Anterior cingulate cortex (tissue), 58 donors: Measurements from ENCODE around the gene TBC1D13.
A peak's percentile ranks its signal among the peaks of the same experiment; 100 is the strongest.
"Not testable (repeated sequence)": the region's sequence is repeated elsewhere in the genome, so short reads cannot be mapped to it uniquely, and the experiment has no call there.

Experiments
- DNase-seq, 58 donors: peaks; one replicate each; lab custom pipeline; 2025; lab: John Stamatoyannopoulos, UW

TBC1D13 gene

DNA sequence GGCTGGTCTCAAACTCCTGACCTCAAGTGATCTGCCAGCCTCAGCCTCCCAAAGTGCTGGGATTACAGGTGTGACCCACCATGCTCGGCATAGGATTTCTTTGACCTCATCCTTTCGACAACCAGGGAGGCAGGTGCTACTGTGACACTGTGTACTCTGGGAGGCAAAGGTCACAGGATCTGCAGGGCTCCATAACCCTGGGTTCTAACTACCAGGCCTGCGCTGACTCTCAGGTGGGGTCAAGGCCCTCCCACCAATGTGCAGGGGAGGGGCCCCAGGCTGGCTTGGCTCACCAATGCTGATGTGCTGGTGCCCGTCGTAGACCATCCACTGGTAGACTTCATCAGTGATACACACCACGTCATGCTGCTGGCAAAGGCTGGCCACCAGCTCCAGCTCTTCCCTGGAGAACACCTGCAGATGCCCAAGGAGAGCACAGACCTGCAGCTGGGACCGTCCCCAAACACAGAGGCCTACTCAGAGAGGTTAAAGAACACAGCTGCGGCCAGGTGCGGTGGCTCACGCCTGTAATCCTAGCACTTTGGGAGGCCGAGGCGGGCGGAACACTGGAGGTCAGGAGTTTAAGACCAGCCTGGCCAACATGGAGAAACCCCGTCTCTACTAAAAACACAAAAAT, 49.6 kb downstream of the TBC1D13 start:
- DNase-seq, result no peak

DNA sequence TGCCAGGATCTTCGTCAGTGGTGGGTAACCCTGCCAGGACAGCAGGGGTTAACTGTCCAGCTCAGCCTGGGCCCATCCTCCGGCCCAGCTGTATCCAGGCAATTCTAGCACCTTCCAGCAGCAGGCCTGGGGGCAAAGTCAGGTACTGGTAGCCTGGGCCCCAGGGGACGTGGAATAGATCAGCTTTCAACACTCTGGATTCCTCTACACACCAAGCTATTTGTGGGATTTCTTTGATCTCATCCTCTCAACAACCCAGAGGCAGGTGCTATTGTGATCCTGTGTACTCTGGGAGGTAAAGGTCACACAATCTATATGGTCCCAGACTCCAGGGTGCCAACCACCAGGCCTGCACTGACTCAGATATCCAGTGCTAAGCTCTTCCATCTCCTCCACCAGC, 51.3 kb downstream of the TBC1D13 start:
- DNase-seq, result no peak

DNA sequence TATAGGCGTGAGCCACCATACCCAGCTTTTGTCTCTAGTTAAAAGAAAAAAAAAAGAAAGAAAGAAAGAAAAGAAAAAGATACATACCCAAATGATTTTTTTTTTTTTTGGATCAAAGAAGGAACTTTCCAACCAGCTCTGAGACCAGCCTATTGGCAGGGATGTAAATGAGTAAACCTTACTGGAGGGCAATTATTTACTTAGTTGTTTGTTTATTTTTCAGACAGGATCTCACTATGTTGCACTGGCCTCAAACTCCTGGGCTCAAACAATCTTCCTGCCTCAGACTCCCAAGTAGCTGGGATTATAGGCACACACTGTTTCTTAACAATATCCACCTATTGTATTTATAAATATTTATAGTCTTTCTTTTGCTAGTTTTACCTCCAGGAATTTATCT, 53.5 kb downstream of the TBC1D13 start:
- DNase-seq, result no peak

DNA sequence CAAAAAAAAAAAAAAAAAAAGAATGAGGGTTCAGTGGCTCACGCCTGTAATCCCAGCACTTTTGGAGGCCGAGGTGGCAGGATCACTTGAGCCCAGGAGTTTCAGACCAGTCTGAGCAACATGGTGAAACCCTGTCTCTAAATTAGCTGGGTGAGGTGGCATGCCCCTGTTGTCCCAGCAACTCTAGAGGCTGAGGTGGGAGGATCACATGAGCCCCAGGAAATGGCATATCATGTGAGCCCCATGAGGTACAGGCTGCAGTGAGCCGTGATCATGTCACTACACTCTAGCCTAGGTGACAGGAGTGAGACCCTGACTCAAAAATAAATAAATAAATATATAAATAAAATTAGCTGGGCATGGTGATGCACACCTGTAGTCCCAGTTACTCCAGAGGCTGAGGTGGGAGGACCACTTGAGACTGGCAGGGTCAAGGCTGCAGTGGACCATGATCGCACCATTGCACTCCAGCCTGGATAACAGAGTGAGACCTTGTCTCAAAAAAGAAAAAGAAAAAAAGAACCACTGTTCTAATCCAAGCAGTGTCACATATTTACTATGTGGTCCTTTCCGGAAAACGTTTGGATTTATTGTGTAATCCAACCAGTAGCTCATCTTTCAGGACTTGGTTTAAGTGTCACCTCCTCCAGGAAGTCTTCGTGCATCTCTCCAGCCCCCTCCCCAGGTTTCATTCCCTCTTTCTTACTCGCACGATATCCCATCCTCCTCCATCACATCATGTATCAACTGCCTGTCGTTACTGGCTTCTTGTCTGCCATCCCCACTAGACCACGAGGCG, 54.8 kb downstream of the TBC1D13 start:
- no peak for DNase-seq

DNA sequence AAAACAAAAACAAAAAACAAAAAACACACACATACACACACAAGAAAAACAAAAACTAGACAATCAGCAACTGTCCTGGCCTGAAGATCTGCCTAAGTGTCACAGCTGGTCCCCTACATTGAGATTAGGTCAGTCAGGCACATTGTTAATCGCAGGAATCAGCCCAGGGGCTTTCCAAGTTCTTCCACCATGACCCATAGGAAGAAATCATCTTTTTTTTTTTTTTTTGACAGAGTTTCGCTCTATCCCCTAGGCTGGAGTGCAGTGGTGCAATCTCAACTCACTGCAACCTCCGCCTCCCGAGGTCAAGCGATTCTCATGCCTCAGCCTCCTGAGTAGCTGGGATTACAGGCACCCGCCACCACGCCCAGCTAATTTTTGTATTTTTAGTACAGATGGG, 56.1 kb downstream of the TBC1D13 start:
- DNase-seq, result not testable (repeated sequence)

DNA sequence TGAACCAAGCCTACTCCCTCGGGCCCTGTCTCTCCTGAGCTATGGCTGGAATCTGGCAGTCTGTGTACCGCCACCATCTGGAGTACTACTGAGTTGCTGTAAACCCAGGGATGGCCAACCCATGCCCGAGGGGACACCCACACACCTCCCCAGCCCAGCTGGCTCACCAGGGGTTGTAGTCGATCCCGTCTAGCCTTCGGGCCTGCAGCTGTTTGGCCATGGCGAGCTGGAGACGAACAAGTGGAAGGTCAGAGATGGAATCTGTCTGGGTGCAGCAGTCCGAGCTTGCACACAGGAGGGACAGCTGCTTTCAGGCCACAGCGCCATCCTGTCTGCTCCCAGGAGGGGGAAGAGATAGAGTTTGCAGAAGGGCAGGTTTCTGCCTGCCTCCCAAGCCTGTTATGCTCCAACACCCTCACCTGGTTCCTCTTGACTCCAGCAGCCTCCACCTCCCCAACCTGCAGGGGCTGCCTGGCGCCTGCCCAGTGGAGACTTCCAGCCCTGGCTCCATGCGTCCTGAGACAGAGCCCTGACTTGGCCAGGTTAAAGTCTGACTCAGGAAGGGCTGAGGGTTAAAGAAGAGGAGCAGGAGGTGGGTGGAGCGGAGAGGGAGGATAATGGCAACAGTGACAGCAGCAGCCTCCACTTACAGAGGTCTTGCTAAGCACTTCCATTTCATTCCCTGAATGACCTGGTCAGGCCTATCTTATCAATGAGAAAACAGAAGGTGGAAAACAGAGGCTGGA, 58.3 kb downstream of the TBC1D13 start:
- no peak for DNase-seq

DNA sequence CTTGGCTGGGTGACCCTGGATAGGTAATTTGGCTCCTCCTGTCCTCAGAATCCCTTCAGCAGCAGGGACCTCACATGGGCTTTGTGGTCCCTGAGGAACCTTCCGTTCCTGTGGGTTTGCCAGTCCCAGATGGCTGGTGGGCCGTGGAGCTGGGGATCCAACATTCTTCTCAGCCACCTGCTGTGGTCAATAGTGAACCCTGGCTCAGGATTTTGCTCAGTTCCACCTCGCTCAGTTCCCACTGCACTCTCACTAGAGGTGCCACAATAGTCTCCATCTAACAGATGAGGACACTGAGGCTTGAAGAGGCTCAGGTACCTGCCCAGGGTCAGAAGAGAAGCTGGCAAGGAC, 59.6 kb downstream of the TBC1D13 start:
- no peak for DNase-seq

DNA sequence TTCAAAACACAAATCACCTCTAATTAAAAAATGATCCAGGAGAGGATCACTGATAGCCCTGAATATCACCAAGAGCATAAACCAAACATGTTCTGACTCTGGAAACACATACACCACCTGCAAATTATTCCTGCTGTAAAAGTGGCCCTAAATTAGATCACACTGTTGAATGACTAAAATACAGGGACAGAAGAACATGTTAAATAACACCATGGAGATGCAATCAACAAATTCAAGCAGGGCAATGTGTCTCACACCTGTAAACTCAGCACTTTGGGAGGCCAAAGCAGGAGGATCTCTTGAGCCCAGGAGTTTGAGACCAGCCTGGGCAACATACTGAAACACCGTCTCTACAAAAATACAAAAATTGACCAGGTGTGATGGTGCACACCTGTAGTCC, 60.8 kb downstream of the TBC1D13 start:
- DNase-seq, result no peak

DNA sequence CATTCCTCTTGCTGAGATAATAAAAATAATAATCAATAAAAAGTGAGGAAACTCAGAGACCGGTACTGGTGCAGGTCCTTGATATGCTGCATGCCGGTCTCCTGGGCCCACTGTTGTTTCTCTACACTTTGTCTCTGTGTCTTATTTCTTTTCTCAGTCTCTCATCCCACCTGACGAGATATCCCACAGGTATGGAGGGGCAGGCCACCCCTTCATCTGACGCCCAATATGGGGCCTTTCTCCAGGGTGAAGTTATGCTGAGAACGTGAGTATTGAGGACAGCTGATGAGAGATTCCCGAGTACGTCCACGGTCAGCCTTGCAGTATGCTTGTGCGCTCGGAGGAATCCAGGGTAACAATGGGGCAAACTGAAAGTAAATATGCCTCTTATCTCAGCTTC, 64.0 kb downstream of the TBC1D13 start:
- DNase-seq, result not testable (repeated sequence)

DNA sequence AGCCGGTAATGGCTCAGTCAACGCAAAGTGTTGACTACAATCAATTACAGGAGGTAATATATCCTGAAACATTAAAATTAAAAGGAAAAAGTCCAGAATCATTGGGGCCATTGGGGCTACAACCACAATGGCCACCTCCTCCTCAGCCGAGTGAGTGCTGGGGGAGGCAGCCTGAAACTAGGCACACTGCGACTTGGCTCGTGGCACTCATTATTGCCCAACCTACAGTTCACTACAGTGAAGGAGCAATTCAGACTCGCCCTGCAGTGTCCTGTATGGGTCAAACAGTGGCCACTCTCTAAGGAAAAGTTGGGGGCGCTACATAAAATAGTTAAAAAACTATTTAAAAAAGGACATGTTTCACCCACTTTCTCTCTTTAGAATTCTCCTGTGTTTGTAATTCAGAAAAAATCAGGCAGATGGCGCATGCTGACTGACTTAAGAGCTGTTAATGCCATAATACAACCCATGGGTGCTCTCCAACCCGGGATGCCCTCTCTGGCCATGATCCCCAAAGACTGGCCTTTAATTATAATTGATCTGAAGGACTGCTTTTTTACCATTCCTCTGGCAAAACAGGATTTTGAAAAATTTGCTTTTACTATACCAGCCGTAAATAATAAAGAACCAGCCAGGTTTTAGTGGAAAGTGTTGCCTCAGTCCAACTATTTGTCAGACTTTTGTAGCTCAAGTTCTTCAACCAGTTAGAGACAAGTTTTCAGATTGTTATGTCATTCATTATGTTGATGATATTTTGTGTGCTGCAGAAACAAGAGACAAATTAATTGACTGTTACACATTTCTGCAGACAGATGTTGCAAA, 64.9 kb downstream of the TBC1D13 start:
- DNase-seq, result peak in 19 of 58 donors; percentile 2 to 54 (median 18)

DNA sequence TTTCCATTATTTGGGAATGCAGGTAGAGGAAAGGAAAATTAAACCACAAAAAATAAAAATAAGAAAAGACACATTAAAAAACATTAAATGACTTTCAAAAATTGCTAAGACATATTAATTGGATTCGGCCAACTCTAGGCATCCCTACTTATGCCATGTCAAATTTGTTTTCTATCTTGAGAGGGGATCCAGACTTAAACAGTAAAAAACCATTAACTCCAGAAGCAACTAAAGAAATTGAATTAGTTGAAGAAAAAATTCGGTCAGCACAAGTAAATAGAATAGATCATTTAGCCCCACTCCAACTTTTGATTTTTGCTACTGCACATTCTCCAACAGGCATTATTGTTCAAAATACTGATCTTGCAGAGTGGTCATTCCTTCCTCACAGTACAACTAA, 65.6 kb downstream of the TBC1D13 start:
- DNase-seq, result not testable (repeated sequence)

DNA sequence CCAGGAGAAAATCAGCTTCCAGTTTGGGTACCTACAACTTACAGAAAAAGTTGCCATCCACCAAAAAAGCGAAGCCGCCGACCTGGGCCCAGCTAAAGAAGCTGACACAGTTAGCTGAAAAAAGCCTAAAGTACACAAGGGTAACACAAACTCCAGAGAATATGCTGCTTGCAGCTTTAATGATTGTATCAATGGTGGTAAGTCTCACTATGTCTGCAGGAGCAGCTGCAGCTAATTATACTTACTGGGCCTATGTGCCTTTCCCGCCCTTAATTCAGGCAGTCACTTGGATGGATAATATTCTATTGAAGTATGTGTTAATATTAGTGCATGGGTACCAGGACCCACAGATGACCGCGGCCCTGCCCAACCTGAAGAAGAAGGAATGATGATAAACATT, 67.4 kb downstream of the TBC1D13 start:
- DNase-seq, result not testable (repeated sequence)

DNA sequence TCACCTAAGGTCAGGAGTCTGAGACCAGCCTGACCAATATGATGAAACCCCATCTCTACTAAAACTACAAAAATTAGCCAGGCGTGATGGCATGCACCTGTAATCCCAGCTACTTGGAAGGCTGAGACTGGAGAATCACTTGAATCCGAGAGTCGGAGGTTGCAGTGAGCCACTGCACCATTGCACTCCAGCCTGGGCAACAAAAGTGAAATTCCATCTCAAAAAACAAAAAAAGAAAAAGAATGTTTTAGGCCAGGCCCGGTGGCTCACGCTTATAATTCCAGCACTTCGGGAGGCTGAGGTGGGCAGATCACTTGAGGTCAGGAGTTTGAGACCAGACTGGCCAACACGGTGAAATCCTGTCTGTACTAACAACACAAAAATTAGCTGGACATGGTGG, 71.4 kb downstream of the TBC1D13 start:
- DNase-seq, result not testable (repeated sequence)
